DLD1 (cell line): ENCODE results near the gene ASTN1.

Experiments used
- in situ Hi-C: cut with HindIII; loops from 2 replicates; pipeline ENCODE4 v1.10.0; 2017; ENCODE audit warnings: low sequenced_read_pairs

ASTN1 gene

DNA sequence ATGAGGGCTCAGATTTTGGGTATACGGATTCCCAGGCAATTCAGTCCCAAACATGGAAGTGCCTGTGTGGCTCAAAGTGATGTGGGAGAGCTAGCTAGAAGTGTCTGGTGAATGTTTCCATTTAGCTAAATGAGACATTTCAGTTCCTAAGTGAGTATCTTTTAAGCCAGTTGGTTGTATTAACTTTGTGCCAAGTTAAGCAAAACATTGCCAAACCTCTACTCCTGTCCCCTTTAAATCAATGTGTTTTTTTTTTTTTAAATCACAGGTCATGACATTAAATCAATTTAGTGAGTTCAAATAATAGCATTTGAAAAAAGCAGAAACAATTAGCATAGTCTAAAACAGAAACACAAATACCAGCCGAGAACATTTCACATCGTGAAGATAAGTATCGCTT lies 230.1 kb downstream of the ASTN1 start:
- in situ Hi-C loops, result no loop called here

DNA sequence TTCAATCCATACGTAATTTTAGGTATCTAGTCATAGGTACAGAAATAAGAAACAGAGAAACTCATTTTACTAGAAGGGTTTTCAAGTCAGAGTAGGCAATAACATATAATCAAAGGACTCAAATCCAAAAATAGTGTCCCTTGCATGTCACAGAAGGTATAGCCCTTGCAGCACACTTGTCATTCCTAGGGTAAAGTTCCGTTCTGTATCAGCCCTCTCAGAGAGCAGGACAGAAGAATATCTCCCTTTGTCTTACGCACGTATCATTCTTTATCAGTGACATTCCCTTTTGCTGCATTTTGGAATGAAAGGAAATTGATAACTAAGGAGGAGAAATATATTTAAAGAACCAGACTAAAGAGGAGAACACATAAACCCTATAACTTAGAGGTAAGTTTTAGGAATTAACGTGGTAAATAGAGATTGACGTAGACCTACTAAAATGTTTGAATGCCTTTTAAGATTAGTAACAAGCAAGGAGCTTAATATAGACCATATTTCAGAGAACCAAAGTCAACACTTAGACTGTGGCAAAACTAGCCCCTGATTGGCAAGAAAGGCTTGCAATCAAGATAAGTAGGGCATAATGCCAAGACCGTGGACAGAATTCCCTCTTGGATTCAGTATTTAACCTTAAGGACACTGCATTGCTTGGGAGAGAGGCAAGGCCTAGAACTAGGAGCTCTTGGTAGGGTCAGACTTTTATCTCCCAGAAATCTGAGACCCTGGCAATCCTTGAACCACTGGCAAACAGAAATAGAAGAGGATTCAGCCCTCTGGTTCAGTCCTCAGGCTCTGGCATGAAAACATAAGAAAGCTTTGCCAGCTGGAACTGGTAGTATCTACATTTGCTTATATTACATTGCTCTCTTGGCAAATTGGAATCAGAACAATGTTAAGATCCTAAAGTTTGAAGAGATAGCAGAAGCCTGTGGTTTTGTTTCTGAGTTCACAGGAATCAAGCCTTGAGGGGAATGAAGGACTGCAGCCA lies 232.1 kb downstream of the ASTN1 start:
- in situ Hi-C loops, result no loop called here

DNA sequence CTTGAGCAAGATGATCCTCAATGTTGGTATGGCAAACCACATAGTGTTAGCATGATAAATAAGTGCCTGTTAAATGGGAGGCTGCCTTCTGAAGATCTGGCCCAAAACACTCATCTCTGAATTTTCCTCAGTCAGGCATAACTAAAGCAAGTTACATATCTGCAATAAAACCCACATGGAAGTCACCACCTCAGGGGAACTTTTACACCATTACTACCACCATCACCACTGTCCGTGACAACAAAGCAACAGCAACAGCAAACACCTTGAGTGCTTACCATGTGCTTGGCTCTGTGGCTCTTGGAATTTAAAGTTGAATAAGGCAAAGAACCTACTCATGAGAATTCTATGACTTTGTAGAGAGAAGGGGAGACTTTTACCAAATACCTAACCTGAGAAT lies 233.0 kb downstream of the ASTN1 start:
- in situ Hi-C loops, result no loop called here

DNA sequence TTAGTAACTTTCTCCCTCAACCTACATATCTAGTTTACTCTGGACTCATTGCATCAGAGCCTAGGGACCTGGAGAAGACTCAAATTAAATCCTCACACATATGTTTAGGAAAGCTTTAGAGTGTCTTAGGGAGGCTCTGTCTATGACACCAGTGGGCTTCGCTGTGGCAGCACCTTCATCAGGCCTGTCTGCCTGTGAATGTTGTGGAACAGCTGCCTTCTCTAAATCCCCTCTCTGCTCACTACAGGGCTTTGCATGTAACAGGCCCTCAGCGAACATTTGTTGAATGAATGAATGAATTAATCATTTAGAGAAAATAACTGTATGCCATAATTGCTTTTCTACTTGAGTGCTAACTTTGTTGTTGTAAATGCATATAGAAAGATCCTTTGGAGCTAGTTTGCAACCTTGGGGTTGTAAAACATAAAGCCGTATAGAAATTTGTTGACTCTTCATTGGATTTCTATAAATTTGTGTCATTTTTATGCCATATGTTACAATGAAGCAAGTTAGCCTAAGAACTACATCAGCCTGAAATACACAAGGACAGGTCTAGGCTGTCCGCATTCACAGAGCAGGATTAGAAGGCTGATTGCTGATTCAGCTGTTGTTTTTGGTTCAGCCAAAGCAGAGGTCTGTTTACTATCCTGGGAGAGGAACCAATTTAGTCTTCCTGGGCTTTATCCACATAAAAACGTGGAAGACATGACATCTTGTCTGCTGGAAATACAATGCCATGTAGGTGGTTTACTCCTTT lies 238.0 kb downstream of the ASTN1 start:
- in situ Hi-C loops, result no loop called here

DNA sequence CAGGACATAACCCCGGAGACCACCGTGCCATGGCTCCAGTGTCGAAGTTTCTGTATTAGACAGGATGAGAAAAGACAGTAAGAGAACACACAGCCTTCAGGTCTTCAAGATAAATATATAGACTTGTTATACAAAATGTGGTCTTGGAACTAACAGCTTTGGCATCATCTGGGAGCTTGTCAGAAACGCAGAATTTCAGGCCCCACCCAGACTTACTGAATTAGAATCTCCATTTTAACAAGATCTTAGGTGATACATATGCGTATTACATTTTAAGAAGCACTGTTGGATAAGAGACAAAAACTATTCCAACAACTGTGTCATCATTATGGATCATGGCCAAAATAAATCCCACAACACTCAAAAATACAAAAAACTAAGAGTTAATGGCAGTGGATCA lies 239.3 kb downstream of the ASTN1 start:
- in situ Hi-C loops, result no loop called here

DNA sequence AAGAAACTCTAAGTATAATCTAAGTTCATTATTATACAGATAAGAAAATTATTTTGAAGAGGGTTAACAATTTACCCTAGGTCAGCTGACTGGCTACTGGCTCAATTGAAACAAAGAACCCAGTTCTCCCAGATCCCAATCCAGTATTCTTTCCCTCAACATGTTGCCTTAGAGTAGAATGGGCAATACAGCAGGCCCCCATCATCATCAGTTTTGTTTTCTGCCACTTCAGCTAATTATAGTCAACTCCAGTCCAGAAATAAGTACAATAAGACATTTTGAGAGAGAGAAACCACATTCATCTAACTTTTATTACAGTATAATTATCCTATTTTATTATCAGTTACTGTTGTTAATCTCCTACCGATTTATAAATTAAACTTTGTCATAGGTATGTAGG lies 241.2 kb downstream of the ASTN1 start:
- in situ Hi-C loops, result no loop called here

DNA sequence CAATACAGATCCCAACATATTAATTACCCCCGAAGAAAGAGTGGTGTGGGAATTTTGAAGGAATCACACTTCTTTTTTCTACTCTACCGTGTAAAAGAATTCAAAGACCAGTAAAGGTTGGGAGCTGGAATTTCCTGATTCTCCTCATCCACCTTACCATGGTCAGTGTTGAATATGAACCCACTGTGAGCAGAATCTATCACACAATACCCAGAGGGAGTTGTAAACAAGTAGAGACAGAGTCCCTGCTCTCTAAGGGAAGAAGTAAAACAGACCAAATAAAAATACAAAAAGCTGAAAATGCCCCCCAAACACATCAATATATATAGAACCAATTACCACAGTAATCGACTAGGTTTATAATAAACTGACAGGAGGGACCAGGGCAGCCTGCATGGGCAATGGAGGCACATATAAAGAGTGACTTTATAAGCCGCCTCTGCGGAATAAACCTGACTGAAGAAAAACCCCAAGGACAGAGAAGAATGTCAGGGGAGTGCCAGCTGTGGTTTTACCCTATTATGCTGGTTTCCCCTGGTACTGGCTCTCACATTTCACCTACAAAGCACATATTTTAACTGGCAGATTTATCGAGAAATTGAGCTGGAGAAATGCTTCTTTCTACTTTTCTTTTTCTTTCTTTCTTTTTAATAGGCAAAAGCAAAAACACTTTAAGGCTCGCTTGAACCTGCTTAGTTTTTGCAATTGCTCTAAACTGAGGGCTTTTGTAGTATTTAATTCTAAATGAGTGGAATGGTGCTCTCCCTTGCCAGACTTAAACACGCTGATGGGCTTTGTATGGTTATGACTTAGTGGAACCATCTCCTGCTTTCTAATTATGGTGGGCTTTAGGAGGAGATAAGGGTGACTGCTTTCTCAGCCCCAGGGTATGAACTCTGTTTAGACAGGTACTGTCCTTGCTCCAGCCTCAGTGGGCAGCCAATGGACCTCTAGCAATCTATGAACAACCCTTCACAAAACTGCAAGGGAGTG lies 244.8 kb downstream of the ASTN1 start:
- in situ Hi-C loops, result no loop called here

DNA sequence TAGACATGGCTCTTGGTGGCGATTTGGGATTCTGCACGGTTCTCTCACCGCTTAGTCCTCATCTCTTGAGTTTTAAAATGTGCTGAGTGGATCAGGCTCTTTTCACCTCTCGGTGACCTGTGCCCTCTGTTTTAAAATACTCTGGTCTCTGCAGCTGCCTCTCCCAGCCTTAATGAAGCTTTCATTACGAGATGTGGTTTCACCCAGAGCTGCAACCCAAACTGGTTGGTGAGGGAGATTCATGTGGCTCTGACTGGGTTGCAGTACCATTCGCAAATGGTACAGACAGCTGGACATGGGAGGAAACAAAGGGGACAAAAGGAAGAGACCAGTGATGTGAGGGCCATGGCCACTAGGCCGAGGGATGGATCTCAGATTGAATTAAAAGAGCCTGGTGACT lies 258.9 kb downstream of the ASTN1 start:
- in situ Hi-C loops, result no loop called here

DNA sequence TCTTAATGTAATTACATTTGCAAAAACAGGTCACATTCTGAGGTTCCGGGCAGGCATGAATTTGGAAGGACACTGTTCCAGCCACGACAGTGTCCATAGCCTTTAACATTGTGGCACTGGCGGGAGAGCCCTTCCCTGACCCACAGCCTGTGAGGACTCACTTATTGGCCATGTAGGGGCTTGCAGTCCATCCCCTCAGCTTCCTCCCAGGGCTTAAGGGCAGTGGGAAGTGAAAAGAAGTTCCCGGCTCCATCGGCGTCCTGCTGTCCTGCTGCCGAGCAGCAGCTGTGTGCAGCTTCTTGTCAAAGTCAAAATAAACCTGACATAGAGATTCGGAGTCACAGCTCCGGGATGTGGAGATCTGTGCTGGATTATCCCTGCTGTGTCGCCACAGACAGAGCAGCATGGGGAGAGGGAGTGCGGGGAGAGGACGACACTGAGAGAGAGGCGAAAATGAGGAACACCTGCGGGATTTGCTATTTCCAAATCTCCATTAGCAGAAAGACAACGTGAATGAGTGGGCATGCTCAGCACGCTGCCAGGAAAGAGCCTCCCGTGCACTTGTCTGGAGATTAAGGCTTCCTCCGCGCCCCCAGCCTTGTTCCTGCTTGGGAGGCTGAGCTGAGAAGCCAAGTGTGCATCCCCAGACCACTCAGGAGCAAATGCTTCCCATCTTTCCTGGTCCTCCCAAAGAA lies 260.3 kb downstream of the ASTN1 start:
- in situ Hi-C loops, result no loop called here

DNA sequence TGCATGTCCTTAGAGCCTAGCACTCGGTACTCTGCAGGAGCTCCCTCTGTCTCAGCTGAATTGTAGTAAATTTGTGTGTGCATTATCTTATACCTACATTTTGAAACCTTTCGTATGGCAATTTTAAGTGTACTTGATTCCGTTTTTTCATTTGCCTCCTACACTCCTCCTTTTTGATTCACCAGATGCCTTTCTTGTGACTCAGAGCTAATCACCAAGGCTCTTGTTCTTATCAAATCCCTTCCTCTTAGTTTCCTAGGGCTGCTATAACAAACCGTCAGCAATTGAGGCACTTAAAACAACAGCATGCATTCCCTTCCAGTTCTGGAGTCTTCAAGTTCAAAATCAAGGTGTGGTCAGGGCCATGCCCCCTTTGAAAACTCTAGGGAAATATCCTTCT lies 261.0 kb downstream of the ASTN1 start:
- in situ Hi-C loops, result no loop called here

DNA sequence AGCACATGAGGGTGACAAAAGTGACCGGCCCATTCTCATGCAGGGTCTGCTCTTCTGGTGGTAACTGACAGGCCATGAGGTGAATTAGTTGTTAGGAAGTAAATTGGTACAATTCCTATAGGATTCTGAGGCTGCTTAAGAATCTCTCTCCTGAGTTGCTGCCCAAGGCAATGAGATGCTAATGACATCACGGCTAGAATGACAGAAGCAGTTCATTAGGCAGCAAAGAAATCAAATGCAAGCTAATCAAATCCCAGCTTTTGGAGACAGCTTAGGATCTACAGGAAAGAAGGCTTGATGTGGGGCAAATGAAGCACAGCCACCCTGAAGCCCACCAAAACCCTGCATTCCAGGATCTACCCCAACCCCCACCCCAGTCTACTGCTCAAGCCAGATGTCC lies 265.2 kb downstream of the ASTN1 start:
- in situ Hi-C loops, result no loop called here

DNA sequence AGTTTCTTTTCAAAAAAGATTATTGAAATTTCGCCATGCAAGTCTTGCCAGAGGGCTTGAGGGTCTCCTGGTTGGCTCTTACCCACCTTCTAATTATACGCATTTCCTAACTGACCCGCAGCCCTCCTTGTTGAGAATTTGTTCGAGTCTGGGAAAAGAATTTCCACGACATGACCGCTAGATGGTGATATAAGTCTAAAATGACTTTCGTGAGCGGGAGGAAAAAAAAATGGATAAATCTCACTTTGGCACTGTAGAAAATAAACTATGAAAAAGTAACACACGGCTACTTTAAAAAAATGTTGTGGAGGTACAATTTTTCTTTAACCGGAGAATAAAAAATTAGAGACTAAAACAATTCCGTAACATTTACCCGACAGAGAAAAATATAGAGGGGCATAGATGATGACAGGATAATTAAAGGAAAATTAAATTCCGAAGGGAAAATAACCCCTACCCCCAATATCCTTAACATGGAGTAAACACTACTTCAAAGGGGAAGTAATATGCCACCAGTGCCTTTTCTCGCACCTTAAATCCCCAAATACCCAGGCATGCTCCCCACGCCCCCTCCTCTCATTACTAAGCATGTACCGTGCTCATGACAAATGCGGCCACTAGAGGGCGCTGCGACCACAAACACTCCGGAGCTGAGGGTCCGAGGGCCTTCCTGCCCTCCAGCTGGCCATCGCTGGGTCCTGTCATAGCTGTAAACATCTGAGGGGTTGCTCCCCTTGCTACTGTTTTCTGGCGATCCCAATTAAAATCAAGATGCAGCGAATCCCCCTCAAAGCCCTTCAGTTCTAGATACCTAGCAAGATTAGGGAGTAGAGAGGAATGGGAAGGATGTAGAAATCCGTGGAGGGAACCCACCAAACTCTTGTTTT lies 266.9 kb downstream of the ASTN1 start:
- in situ Hi-C loops, result no loop called here

DNA sequence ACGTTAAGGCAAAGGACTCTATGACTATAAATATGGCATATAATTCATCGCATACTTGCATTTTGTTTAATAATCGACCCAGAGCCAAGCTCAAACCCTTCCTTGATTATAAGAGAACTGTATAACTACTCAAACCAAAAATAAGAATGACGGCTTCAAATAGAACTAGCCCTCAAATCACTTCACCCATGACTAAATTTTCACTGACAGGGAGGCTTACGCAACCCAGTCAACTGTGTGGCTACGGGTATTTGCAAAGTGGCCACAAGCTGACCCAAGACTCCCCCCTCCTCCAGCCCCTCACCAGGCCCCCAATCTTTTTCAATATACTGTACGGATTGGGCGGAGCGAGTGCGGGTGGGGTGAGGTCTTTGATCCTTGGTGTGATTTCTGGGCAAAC lies 268.3 kb downstream of the ASTN1 start:
- in situ Hi-C loops, result no loop called here

DNA sequence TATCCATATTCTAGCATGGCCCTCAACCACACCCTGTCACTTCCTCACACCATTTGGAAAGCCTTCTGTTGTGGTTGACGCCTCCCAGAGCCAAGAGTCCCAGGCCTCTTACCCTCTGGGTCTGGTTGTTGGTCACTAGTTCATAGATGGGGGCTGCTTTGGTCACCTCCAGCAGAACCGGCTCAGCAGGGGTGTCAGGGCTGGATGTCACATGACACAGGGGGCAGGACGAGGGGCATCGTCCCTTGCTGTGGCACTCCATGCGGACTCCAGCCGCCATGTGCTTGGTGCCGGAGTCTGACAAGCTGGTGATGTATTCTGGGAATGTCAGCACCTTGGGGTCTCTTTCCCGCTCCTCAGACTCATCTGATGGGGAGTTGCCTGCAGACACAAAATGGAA lies 270.1 kb downstream of the ASTN1 start:
- in situ Hi-C loops, result no loop called here

DNA sequence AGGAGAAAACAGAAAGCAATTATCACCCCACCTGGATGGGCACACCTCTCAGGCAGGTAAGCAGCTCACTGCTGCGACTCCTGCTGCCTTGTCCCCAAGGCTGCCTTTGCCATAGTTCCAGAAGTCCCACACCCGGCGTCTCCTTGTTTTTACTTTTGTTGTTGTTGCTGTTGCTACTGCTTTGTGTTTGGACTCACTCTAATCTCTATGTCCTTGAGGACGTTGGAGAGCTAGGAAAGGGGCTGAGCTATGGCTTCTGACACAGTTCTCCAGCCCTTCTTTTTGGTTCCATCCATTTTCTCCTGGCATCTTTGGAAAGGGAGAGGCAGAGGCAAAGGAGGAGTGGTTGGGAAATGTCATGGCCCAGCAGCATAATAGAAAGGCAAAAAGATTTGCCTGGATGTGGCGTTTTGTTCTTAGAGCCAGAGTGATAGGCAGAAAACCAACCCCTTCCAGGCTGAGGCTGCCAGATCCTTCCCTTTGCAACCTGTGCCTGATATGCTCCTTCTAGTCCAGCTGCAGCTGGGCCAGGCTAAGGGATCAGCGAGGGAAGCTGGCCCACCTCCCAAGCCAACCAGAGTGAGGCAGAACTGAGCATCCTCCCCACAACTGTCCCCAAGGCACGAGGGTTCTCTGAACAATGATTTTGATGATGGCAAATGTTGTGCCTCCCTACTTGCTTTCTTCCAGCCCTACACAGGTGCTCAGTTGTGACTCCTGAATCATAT lies 270.7 kb downstream of the ASTN1 start:
- in situ Hi-C loops, result no loop called here

DNA sequence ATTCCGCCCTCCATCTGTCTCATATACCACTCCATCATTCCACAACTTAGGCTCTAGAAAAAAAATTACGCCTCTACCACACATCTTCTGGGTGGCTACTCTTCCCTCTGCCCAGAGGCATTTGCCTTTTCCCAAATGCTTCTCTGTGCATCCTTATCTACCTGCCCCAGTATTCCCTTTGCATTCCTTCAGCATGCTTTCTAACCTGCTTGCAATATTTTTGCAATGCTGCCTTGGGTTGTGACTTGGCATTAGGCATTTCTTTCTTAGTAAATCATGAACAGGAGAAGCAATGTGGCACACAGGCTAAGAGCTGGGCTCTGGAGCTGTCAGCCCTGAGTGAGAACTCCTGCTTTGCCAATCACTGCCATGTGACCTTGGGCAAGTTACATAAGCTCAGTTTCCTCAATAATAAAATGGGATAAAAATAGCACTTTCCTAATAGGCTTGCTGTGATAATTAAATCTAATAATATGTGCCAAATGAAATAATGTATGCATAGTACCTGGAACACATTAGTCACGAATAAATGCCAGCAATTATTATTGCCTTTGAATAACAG lies 276.0 kb downstream of the ASTN1 start:
- in situ Hi-C loops, result no loop called here

DNA sequence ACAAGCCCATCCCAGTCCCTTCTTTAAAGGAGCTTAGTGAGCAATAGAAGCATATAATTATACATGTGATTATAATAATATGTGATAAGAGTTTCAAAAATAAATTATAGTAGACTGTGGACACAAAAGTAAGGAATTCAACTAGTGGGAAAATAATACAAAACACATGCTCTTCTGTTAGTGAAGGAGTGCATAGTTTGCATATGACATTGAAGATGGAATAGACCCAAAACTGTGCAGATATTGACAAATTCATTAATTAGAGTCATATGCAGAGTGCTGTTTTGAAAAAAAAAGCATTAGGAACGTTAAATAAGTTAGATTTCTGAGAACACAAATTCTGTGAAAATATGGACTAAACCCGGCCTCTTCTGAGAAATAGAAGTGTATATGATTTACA lies 278.8 kb downstream of the ASTN1 start:
- in situ Hi-C loops, result no loop called here

DNA sequence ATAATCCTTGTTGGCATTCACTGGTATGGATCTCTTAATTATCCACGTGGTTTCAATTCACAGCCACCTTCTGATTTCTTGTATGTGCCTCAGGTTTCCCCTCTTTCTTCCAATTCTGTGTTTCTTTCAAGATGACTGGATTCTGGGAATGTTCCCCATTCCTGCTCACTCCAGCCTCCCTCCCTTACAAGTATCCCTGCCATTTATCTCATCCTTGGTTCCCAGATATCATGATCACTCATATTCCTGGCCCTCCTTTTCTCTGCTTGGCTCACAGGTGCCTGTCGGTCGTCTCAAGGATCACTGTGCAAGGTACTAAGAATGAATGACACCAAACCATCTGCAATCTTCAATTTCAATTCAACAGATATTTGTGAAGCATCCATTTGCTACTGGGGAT lies 279.2 kb downstream of the ASTN1 start:
- in situ Hi-C loops, result no loop called here
